Spleen (tissue), 3 donors: Measurements from ENCODE around the gene LRRC15.

Experiments
- POLR2A ChIP-seq, 3 donors: fragments of 450-650 bp; IDR thresholded peaks; one replicate each; pipeline ENCODE4 v1.5.1; 2017; ENCODE audit warnings: antibody characterized with exemption in 3 of 3, mild to moderate bottlenecking in 1 of 3
- POLR2AphosphoS5 ChIP-seq, 3 donors: sonication (generic); formaldehyde crosslinking; IDR thresholded peaks; one replicate each; pipeline ENCODE4 v1.5.1; 2017; ENCODE audit warnings: antibody characterized with exemption in 3 of 3

GRCh38 chr3:194368918-194369317, 625 bp downstream of the LRRC15 start:
- no peak for TF ChIP-seq POLR2AphosphoS5 (IDR thresholded peaks at IDR 0.05)
- TF ChIP-seq POLR2A (IDR thresholded peaks at IDR 0.05): no peak
